H1 (cell line): ENCODE measurements around the gene TP53I13. TPM values are rescaled to one million over a fixed set of nuclear protein-coding genes. Genes with fewer than 3 reads are reported as not detected.
A peak's percentile ranks its signal among the peaks of the same experiment; 100 is the strongest.

ENCODE experiments used
- ASH2L ChIP-seq: fragments of 200-600, 300-600 bp; sonication (generic); IDR thresholded peaks from one replicate; pipeline ENCODE4 v1.7.1; 2017; ENCODE audit warnings: low read length
- BCL11A ChIP-seq, 2 experiments: IDR thresholded peaks; one replicate each; pipeline ENCODE4 v1.6.1; 2011; ENCODE audit warnings: low read depth in 2 of 2, low read length in 2 of 2, mild to moderate bottlenecking in 2 of 2
- CREB1 ChIP-seq: IDR thresholded peaks from 2 replicates; pipeline ENCODE4 v1.6.1; 2012; ENCODE audit warnings: inconsistent platforms
- CTBP2 ChIP-seq: IDR thresholded peaks from 2 replicates; pipeline ENCODE4 v1.7.0; 2011; ENCODE audit warnings: borderline replicate concordance, mild to moderate bottlenecking, moderate library complexity, mixed read lengths, low read length; ENCODE audit not compliant: insufficient read depth, insufficient read length
- EP300 ChIP-seq, 2 experiments: IDR thresholded peaks; 1 replicate in 1 of 2; 2 replicates in 1 of 2; pipeline ENCODE4 v1.6.1; 2011 to 2012; ENCODE audit warnings: low read depth in 2 of 2, low read length in 2 of 2, mild to moderate bottlenecking in 2 of 2, borderline replicate concordance in 1 of 2, inconsistent platforms in 1 of 2, moderate library complexity in 1 of 2
- HDAC2 ChIP-seq, 2 experiments: fragments of 300-600 bp in 1 of 2; sonication (generic) in 1 of 2; IDR thresholded peaks; 2 replicates each; pipeline ENCODE4 v1.6.1; 2011 to 2012; ENCODE audit warnings: low read depth in 2 of 2, low read length in 2 of 2, mild to moderate bottlenecking in 2 of 2, moderate library complexity in 2 of 2, borderline replicate concordance in 1 of 2, inconsistent platforms in 1 of 2
- HDAC6 ChIP-seq: IDR thresholded peaks from one replicate; pipeline ENCODE4 v1.7.1; 2012; ENCODE audit warnings: low read depth, mild to moderate bottlenecking, inconsistent platforms, low read length, moderate library complexity
- JUN ChIP-seq: IDR thresholded peaks from 2 replicates; pipeline ENCODE4 v1.6.1; 2011; ENCODE audit warnings: low read depth, mild to moderate bottlenecking, improper control_type of control experiment, low read length
- KDM1A ChIP-seq: fragments of 200-600, 300-600 bp; sonication (generic); IDR thresholded peaks from 2 replicates; pipeline ENCODE4 v1.7.1; 2016; ENCODE audit warnings: mild to moderate bottlenecking, low read length, borderline replicate concordance
- MAFK ChIP-seq: IDR thresholded peaks from 2 replicates; pipeline ENCODE4 v1.6.1; 2012; ENCODE audit warnings: low read depth, mild to moderate bottlenecking, improper control_type of control experiment, low read length
- POLR2AphosphoS5 ChIP-seq: IDR thresholded peaks from 2 replicates; pipeline ENCODE4 v1.6.1; 2011; ENCODE audit warnings: low read depth, low read length
- RAD21 ChIP-seq, 2 experiments: IDR thresholded peaks in 1 of 2; conservative IDR thresholded peaks in 1 of 2; 2 replicates each; pipeline ENCODE4 v1.6.1; 2011; ENCODE audit warnings: low read depth in 2 of 2, low read length in 2 of 2, improper control_type of control experiment in 1 of 2, inconsistent platforms in 1 of 2, mild to moderate bottlenecking in 1 of 2, moderate library complexity in 1 of 2
- RFX5 ChIP-seq: IDR thresholded peaks from 2 replicates; pipeline ENCODE4 v1.6.1; 2011; ENCODE audit warnings: low read depth, low read length, improper control_type of control experiment, borderline replicate concordance
- SIX5 ChIP-seq: IDR thresholded peaks from 2 replicates; pipeline ENCODE4 v1.6.1; 2011; ENCODE audit warnings: mild to moderate bottlenecking, low read depth, low read length
- SP2 ChIP-seq: IDR thresholded peaks from 2 replicates; pipeline ENCODE4 v1.6.1; 2012; ENCODE audit warnings: mild to moderate bottlenecking, low read length, inconsistent platforms
- TAF1 ChIP-seq: IDR thresholded peaks from 2 replicates; pipeline ENCODE4 v1.6.1; 2011; ENCODE audit warnings: mild to moderate bottlenecking, low read depth, low read length
- TBP ChIP-seq: IDR thresholded peaks from 2 replicates; pipeline ENCODE4 v1.6.1; 2011; ENCODE audit warnings: low read depth, low read length, improper control_type of control experiment
- polyA plus RNA-seq, 7 experiments: library from polyadenylated mRNA; depleted of rRNA in 3 of 7; stranded (reverse) in 5 of 7; unstranded in 2 of 7; fragments of >200 nt in 5 of 7; fragments of 200-250 nt in 2 of 7; gene quantifications; 1 replicate in 5 of 7; 2 replicates in 1 of 7; 4 replicates in 1 of 7; pipeline versions ENCODE4 v1.2.1 to v1.2.3, GENCODE V29; 2011 to 2013; ENCODE audit warnings: missing spikeins in 2 of 7, mixed read lengths in 2 of 7
- total RNA-seq: library from RNA; stranded (reverse); fragmentation: NEBNext Ultra II Directional; extraction: Animal tissue kit (Norgen Biotek cat#: 25700); gene quantifications from 2 replicates; pipeline ENCODE4 v1.2.1, GENCODE V29; 2021
- TF ChIP-seq, protein P1 (sequence below): IDR thresholded peaks from 2 replicates; pipeline ENCODE4 v1.6.1; 2011; ENCODE audit warnings: low read depth, mild to moderate bottlenecking, low read length; ENCODE audit not compliant: insufficient read depth
- TF ChIP-seq, protein P2 (sequence below): IDR thresholded peaks from 2 replicates; pipeline ENCODE4 v1.6.1; 2012; ENCODE audit warnings: inconsistent platforms
- TF ChIP-seq, protein P3 (sequence below): IDR thresholded peaks from 2 replicates; pipeline ENCODE4 v1.6.1; 2012; ENCODE audit warnings: low read length, inconsistent platforms

TP53I13 gene
- total and polyA plus RNA-seq, 2 of the 8 experiments (the other 6 are each of a cell fraction or from before 2014, with no cell fraction given): 22.4 to 35.7 TPM

DNA sequence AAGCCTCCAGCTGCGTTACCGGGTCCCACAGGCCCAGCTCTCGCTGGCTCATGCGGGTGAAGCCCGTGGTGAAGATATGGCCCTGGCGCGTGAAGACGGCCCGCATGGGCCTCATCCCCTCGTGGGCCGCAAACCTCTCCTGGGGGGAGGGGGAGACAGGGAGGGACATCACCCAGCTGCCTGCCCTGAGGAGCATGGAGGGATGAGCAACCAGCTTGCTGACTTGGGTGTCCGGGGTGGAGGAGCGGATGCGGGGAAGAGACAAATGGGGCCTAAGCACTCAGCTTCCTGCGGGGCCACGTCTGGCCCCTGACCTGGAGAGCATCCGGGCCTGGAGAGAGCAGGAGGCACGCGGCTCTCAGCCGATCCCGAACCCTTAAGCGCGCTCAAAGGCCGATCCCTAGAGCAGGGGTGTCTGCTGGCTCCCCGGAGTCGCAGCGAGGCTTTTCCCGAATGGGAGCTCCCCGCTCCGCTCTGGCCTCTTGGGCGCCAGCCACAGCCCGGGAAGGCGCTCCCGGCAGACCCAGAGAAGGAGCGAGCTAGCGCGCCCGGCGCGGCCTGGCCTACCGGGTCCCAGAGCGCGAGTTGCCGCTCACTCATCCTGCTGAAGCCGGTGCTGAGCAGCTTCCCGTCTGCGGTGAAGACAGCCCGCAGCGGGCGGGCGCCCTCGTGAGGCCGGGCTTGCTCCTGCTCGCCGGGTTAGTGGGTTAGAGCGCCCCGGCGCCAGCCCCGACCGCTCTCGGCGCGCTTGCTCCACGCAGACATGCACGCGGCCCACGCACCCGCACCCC lies 49.2 kb downstream of the TP53I13 start (continued):
- TF ChIP-seq, protein P1, sequence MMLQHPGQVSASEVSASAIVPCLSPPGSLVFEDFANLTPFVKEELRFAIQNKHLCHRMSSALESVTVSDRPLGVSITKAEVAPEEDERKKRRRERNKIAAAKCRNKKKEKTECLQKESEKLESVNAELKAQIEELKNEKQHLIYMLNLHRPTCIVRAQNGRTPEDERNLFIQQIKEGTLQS: 0 out of 2 replicates have a peak, but pooled peaks have one; percentile 1
- TF ChIP-seq KDM1A: peak; percentile 81; the same call in 1 of the 2 replicates
- TF ChIP-seq, protein P2, sequence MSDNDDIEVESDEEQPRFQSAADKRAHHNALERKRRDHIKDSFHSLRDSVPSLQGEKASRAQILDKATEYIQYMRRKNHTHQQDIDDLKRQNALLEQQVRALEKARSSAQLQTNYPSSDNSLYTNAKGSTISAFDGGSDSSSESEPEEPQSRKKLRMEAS: peak; percentile 76
- no peak for TF ChIP-seq SIX5
- no peak for TF ChIP-seq JUN
- no peak for TF ChIP-seq RFX5
- 0 out of 3 replicates have a peak, but pooled peaks of 1 of the 2 experiments have one; percentile 38 for TF ChIP-seq EP300 (IDR thresholded peaks at IDR 0.05; ENCODE audit: borderline replicate concordance in 1 of 2, low read depth in 2 of 2, low read length in 2 of 2)
- no peak for TF ChIP-seq SP2
- peak; percentile 57 to 73 for TF ChIP-seq RAD21 (IDR thresholded peaks at IDR 0.05 in 1 of 2, conservative IDR thresholded peaks at IDR 0.05 in 1 of 2; ENCODE audit: low read depth in 2 of 2, low read length in 2 of 2)
- TF ChIP-seq ASH2L: no peak
- peak; percentile 82 for TF ChIP-seq TBP
- TF ChIP-seq HDAC6: no peak
- no peak; a peak in 1 of 4 replicates for TF ChIP-seq HDAC2 (IDR thresholded peaks at IDR 0.05; ENCODE audit: borderline replicate concordance in 1 of 2, low read depth in 2 of 2, low read length in 2 of 2)
- peak; percentile 37; the same call in 1 of the 2 replicates for TF ChIP-seq POLR2AphosphoS5
- TF ChIP-seq, protein P3, sequence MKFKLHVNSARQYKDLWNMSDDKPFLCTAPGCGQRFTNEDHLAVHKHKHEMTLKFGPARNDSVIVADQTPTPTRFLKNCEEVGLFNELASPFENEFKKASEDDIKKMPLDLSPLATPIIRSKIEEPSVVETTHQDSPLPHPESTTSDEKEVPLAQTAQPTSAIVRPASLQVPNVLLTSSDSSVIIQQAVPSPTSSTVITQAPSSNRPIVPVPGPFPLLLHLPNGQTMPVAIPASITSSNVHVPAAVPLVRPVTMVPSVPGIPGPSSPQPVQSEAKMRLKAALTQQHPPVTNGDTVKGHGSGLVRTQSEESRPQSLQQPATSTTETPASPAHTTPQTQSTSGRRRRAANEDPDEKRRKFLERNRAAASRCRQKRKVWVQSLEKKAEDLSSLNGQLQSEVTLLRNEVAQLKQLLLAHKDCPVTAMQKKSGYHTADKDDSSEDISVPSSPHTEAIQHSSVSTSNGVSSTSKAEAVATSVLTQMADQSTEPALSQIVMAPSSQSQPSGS: 0 out of 2 replicates have a peak, but pooled peaks have one; percentile 46
- no peak; the same call in 1 of the 2 replicates for TF ChIP-seq CREB1
- TF ChIP-seq CTBP2: peak; percentile 59
- no peak for TF ChIP-seq MAFK
- TF ChIP-seq BCL11A (IDR thresholded peaks at IDR 0.05; ENCODE audit: low read depth in 2 of 2, low read length in 2 of 2): no peak
- TF ChIP-seq TAF1: peak; percentile 51; the same call in 1 of the 2 replicates
- TF ChIP-seq, all 59 proteins: peak for 22
